Esophagus muscularis mucosa (tissue), 3 donors: ENCODE data around the gene TTLL5.

Source experiments
- CTCF ChIP-seq, 3 experiments: fragments of 200-600 bp in 2 of 3; fragments of 450-650 bp in 1 of 3; sonication (generic) in 2 of 3; IDR thresholded peaks; one replicate each; pipeline ENCODE4 v1.5.1; 2017 to 2019; ENCODE audit warnings: antibody characterized with exemption in 3 of 3, mild to moderate bottlenecking in 2 of 3, moderate library complexity in 1 of 3
- POLR2A ChIP-seq: fragments of 450-650 bp; IDR thresholded peaks from one replicate; pipeline ENCODE4 v1.6.1; 2017; ENCODE audit warnings: antibody characterized with exemption, moderate library complexity, mild to moderate bottlenecking, low read depth
- POLR2AphosphoS5 ChIP-seq, 2 donors: sonication (generic); formaldehyde crosslinking; IDR thresholded peaks; one replicate each; pipeline ENCODE4 v1.6.1; 2017; ENCODE audit warnings: antibody characterized with exemption in 2 of 2

GRCh38 chr14:75711796-75712211 is 50.8 kb downstream of the TTLL5 start:
- TF ChIP-seq POLR2A (no peak), CTCF (IDR thresholded peaks at IDR 0.05) (no peak), POLR2AphosphoS5 (IDR thresholded peaks at IDR 0.05) (peak; percentile 52 to 68)
